ENCODE measurements around the gene NT5C1A.

NT5C1A gene

DNA sequence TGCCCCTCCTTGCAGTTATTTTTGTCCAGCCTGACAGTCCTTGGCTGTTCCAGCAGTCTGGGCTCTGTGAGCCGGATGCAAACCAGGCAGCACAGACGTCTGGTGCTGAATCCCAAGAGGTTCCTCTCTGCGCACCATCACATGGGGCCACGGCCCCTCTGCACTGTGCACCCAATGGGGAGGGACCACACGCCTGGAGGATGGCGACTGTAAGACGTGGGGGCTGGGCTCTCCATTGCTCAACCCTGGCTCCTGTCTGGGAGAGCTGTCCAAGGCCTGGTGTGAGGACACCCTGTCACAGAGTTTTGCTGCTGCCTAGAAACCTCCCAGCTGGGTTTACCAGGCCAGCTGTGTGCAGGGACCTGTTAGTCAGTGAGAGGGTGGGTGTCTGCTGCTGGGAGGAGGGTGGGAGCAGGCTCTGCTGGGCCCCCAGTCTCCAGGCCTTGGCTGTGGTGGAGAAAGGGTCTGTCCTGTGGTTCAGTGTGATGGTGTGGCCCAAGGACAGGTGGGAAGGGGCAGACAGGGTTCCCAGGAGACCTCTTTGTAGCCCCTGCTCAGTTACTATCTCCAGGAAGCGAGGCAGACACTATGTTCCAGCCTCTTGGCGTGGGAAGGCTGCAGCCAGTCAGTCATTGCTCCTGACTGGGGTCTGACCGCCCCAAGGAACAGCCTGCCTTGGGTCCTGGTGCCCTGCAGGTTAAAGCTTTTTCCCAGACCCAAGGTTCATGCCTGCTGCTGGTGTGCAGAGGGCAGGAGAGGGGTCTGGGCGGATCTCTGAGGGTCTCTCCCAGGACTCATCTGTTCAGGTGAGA, 46.2 kb downstream of the NT5C1A start:
- H3K9me3 ChIP-seq: no peaks in the 10 kb centered on the region
- TF ChIP-seq, protein P1, sequence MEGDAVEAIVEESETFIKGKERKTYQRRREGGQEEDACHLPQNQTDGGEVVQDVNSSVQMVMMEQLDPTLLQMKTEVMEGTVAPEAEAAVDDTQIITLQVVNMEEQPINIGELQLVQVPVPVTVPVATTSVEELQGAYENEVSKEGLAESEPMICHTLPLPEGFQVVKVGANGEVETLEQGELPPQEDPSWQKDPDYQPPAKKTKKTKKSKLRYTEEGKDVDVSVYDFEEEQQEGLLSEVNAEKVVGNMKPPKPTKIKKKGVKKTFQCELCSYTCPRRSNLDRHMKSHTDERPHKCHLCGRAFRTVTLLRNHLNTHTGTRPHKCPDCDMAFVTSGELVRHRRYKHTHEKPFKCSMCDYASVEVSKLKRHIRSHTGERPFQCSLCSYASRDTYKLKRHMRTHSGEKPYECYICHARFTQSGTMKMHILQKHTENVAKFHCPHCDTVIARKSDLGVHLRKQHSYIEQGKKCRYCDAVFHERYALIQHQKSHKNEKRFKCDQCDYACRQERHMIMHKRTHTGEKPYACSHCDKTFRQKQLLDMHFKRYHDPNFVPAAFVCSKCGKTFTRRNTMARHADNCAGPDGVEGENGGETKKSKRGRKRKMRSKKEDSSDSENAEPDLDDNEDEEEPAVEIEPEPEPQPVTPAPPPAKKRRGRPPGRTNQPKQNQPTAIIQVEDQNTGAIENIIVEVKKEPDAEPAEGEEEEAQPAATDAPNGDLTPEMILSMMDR (IDR thresholded peaks at IDR 0.05): no peak
- peaks cover 30 to 47% (median 31%) of the 10 kb centered on the region in 3 donors for H3K36me3 ChIP-seq
- peak; percentile 94 to 99 for DNase-seq
- peaks cover 6 to 74% (median 49%) of the 10 kb centered on the region in 4 donors for H3K4me1 ChIP-seq
- peak overlapping the region in 1 of 2 donors; percentile 13 for H3K4me3 ChIP-seq
- intact Hi-C loops (cut with DNase I; ENCODE audit: low total_unique reads): no loop called here
- peak overlapping the region; percentile 96 to 97 for H3K27ac ChIP-seq
- no peaks in the 10 kb centered on the region for H3K27me3 ChIP-seq

- peak overlapping the region in 1 of 2 donors; percentile 10 for H3K4me3 ChIP-seq
- peak overlapping the region; percentile 83 to 96 for H3K27ac ChIP-seq
- no peaks in the 10 kb centered on the region for H3K9me3 ChIP-seq
- intact Hi-C loops (cut with DNase I; ENCODE audit: low total_unique reads): no loop called here
- H3K36me3 ChIP-seq: peaks cover 23 to 40% (median 25%) of the 10 kb centered on the region in 3 donors
- no peak for DNase-seq
- H3K27me3 ChIP-seq: no peaks in the 10 kb centered on the region
- H3K4me1 ChIP-seq: peaks cover 6 to 76% (median 49%) of the 10 kb centered on the region in 4 donors
- TF ChIP-seq, protein P1 (IDR thresholded peaks at IDR 0.05): no peak
These were observed 46.9 kb downstream of the NT5C1A start for GRCh38 chr1:39625009-39625408.

DNA sequence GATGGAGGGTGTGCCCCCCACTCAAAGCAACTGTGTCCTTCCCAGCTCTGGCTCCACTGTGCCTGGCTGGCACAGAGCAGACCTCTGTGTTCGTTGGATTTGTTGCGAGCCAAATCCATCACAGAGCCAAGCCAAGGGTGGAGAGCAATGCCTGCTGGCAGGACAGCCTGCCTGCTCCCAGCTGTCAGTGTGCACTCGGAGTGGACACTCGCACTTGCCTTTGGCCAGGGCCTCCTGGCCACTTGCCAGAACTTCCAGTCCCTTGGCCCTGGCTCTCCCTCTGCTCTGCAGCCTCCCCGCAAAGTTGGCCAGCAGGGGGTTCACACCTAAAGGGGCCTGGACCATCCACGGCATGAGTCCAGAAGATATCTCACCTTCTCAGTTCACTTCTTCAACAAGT, 48.9 kb downstream of the NT5C1A start:
- peak; percentile 47 to 91 for DNase-seq
- peak overlapping the region; percentile 83 to 96 for H3K27ac ChIP-seq
- H3K4me1 ChIP-seq: peaks cover 6 to 71% (median 49%) of the 10 kb centered on the region in 4 donors
- TF ChIP-seq, protein P1 (IDR thresholded peaks at IDR 0.05): no peak
- intact Hi-C loops (cut with DNase I; ENCODE audit: low total_unique reads): no loop called here
- H3K36me3 ChIP-seq: peaks cover 6 to 20% (median 14%) of the 10 kb centered on the region in 3 donors
- no peak overlapping the region for H3K4me3 ChIP-seq
- H3K27me3 ChIP-seq: no peaks in the 10 kb centered on the region
- no peaks in the 10 kb centered on the region for H3K9me3 ChIP-seq

DNA sequence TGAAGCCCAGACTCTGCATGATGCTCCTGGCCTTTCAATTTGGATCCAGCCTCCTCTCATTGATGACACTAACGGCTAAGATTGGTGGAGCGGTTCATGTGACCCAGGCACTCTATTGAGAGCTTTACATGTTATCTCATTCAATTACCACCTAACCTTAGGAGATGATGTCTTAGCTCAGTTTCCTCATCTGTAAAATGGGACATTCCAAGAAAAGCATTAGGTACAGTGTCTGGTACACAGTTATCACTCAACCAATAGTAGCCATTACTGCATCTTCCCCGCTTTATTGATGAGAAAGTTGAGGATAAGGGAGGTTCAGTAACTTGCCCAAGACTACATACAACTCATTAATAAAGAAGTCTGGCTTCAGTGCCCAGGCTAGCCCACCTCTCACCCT, 49.5 kb downstream of the NT5C1A start:
- H3K27me3 ChIP-seq: no peaks in the 10 kb centered on the region
- no peaks in the 10 kb centered on the region for H3K9me3 ChIP-seq
- peak overlapping the region; percentile 83 to 96 for H3K27ac ChIP-seq
- H3K4me3 ChIP-seq: no peak overlapping the region
- intact Hi-C loops (cut with DNase I; ENCODE audit: low total_unique reads): no loop called here
- TF ChIP-seq, protein P1 (IDR thresholded peaks at IDR 0.05): no peak
- H3K4me1 ChIP-seq: peaks cover 6 to 65% (median 48%) of the 10 kb centered on the region in 4 donors
- peaks cover 0 to 14% (median 8%) of the 10 kb centered on the region in 3 donors for H3K36me3 ChIP-seq
- DNase-seq: no peak

DNA sequence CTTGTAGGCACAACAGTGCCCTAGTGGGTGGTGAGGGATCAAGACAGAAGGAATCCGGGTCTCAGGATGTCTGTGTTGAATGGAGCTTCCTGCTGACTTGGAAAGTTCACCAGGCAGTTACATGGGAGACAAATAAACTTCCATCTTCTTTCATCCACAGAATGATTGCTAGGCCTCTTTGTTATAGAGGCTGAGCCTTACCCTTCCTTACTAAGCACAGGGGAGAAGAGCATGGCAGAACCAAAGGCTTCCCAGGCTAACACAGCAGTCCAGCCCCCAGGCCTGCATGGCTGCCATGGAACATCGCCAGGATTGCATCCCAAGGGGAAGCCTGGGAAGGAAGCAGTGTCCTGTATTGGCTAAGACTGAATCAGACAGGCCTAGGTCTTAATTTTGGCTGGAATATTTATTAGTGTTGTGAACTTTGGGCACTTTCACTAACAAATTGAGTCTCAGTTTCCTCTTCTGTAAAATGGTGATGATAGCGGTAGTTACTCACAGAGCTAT, 51.2 kb downstream of the NT5C1A start:
- TF ChIP-seq, protein P1 (IDR thresholded peaks at IDR 0.05): no peak
- H3K27ac ChIP-seq: no peak overlapping the region
- no peak for DNase-seq
- peaks cover 0 to 6% (median 0%) of the 10 kb centered on the region in 3 donors for H3K36me3 ChIP-seq
- intact Hi-C loops (cut with DNase I; ENCODE audit: low total_unique reads): no loop called here
- H3K9me3 ChIP-seq: no peaks in the 10 kb centered on the region
- peaks cover 6 to 48% (median 33%) of the 10 kb centered on the region in 4 donors for H3K4me1 ChIP-seq
- no peak overlapping the region for H3K4me3 ChIP-seq
- H3K27me3 ChIP-seq: no peaks in the 10 kb centered on the region

Data from tibial artery (tissue), 4 donors.